Measurements from ENCODE around the gene NEUROG2.

The NEUROG2 gene

GRCh38 chr4:112521123-112522023, 5.4 kb upstream of the NEUROG2 start:
- DNase-seq (ENCODE audit: low read depth, low spot score), result no peak

GRCh38 chr4:112520598-112521122, 4.7 kb upstream of the NEUROG2 start:
- no peak for DNase-seq (ENCODE audit: low read depth, low spot score)

- no peak for DNase-seq (ENCODE audit: low read depth, low spot score)
Measured at GRCh38 chr4:112519689-112520597, 4.0 kb upstream of the NEUROG2 start.

GRCh38 chr4:112518675-112519074, 2.7 kb upstream of the NEUROG2 start:
- DNase-seq (ENCODE audit: low read depth, low spot score), result no peak

- no peak for DNase-seq (ENCODE audit: low read depth, low spot score)
Measured at GRCh38 chr4:112517911-112518310, 1.9 kb upstream of the NEUROG2 start.

- DNase-seq (ENCODE audit: low read depth, low spot score), result no peak
Measured at GRCh38 chr4:112517067-112517634, 1.2 kb upstream of the NEUROG2 start.

- no peak for DNase-seq (ENCODE audit: low read depth, low spot score)
Measured at GRCh38 chr4:112516471-112517066, 589 bp upstream of the NEUROG2 start.

GRCh38 chr4:112515198-112516065, 548 bp downstream of the NEUROG2 start:
- DNase-seq (ENCODE audit: low read depth, low spot score), result no peak

- no peak for DNase-seq (ENCODE audit: low read depth, low spot score)
Measured at GRCh38 chr4:112514647-112515197, 1.3 kb downstream of the NEUROG2 start.

GRCh38 chr4:112513971-112514646, 1.9 kb downstream of the NEUROG2 start:
- no peak for DNase-seq (ENCODE audit: low read depth, low spot score)

GRCh38 chr4:112511803-112512118, 4.2 kb downstream of the NEUROG2 start:
- DNase-seq (ENCODE audit: low read depth, low spot score), result no peak

GRCh38 chr4:112511093-112511802, 4.7 kb downstream of the NEUROG2 start:
- DNase-seq (ENCODE audit: low read depth, low spot score), result no peak

GRCh38 chr4:112510291-112511092, 5.5 kb downstream of the NEUROG2 start:
- no peak for DNase-seq (ENCODE audit: low read depth, low spot score)

GRCh38 chr4:112509243-112510141, 6.5 kb downstream of the NEUROG2 start:
- no peak for DNase-seq (ENCODE audit: low read depth, low spot score)

- no peak for DNase-seq (ENCODE audit: low read depth, low spot score)
Measured at GRCh38 chr4:112508356-112508755, 7.6 kb downstream of the NEUROG2 start.

- no peak for DNase-seq (ENCODE audit: low read depth, low spot score)
Measured at GRCh38 chr4:112504807-112505206, 11.2 kb downstream of the NEUROG2 start.

GRCh38 chr4:112502871-112503270, 13.1 kb downstream of the NEUROG2 start:
- DNase-seq (ENCODE audit: low read depth, low spot score), result no peak
